Spleen (tissue), 7 donors: Measurements from ENCODE around the gene AMBRA1.

ENCODE experiments used
- POLR2A ChIP-seq, 3 donors: fragments of 450-650 bp; IDR thresholded peaks; one replicate each; pipeline ENCODE4 v1.5.1; 2017; ENCODE audit warnings: antibody characterized with exemption in 3 of 3, mild to moderate bottlenecking in 1 of 3
- POLR2AphosphoS5 ChIP-seq, 3 donors: sonication (generic); formaldehyde crosslinking; IDR thresholded peaks; one replicate each; pipeline ENCODE4 v1.5.1; 2017; ENCODE audit warnings: antibody characterized with exemption in 3 of 3
- TF ChIP-seq, protein P1 (sequence below), 11 experiments: fragments of 200-600 bp in 7 of 11; fragments of 450-650 bp in 4 of 11; sonication (generic) in 4 of 11; IDR thresholded peaks in 8 of 11; conservative IDR thresholded peaks in 3 of 11; 1 replicate in 7 of 11; 2 replicates in 4 of 11; pipeline versions ENCODE4 v1.4.0 to v1.8.0; 2016 to 2021; ENCODE audit warnings: antibody characterized with exemption in 11 of 11, inconsistent platforms in 4 of 11, mild to moderate bottlenecking in 1 of 11
- donor health status: DM: no; HTN: no; CAD: no; lungs with moderate emphysema.
- donor health status: DM: no; HTN: no; CAD: no.
- donor health status: DM: no; HTN: no; CAD: no.

DNA sequence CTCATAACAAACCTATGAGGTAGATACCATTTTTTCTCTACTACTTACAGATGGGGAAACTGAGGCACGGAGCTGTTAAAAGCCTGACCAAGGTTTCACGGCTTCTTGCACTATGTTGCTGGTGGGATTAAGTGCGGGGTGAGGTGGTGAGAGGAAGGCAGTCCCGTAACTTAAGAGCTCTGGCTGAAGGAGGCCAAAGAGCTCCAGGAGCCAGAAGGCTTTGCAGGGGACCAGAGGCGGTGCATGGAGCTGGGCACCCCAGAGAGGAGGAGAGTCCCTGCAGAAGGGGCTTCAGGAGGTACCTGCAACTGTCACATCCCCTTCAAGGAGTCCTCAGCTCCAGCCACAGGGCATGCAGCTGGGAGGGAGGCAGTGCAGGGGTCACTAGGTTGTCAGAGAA is 206.4 kb downstream of the AMBRA1 start:
- TF ChIP-seq, protein P1, sequence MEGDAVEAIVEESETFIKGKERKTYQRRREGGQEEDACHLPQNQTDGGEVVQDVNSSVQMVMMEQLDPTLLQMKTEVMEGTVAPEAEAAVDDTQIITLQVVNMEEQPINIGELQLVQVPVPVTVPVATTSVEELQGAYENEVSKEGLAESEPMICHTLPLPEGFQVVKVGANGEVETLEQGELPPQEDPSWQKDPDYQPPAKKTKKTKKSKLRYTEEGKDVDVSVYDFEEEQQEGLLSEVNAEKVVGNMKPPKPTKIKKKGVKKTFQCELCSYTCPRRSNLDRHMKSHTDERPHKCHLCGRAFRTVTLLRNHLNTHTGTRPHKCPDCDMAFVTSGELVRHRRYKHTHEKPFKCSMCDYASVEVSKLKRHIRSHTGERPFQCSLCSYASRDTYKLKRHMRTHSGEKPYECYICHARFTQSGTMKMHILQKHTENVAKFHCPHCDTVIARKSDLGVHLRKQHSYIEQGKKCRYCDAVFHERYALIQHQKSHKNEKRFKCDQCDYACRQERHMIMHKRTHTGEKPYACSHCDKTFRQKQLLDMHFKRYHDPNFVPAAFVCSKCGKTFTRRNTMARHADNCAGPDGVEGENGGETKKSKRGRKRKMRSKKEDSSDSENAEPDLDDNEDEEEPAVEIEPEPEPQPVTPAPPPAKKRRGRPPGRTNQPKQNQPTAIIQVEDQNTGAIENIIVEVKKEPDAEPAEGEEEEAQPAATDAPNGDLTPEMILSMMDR (IDR thresholded peaks at IDR 0.05 in 8 of 11, conservative IDR thresholded peaks at IDR 0.05 in 3 of 11): no peak
- TF ChIP-seq POLR2A (IDR thresholded peaks at IDR 0.05) (no peak), POLR2AphosphoS5 (IDR thresholded peaks at IDR 0.05) (no peak)
